Coronary artery (tissue), 2 donors: ENCODE measurements around the gene PERM1.
A peak's percentile ranks its signal among the peaks of the same experiment; 100 is the strongest.

Experiments used
- DNase-seq: peaks from one replicate; pipeline ENCODE4 v3.0.0-alpha.2; 2017; ENCODE audit warnings: low spot score
- H3K27ac ChIP-seq, 2 donors: fragments of 200-600 bp; sonication (generic); one replicate each; pipeline ENCODE4 v1.5.1; 2016 to 2019
- H3K4me3 ChIP-seq: fragments of 200-600 bp; sonication (generic); 2 replicates; pipeline ENCODE4 v1.5.1; 2016; ENCODE audit warnings: mild to moderate bottlenecking, moderate library complexity
- TF ChIP-seq, protein P1 (sequence below): fragments of 200-600 bp; sonication (generic); IDR thresholded peaks from one replicate; pipeline ENCODE4 v1.5.1; 2019; ENCODE audit warnings: antibody characterized with exemption

PERM1 gene

DNA sequence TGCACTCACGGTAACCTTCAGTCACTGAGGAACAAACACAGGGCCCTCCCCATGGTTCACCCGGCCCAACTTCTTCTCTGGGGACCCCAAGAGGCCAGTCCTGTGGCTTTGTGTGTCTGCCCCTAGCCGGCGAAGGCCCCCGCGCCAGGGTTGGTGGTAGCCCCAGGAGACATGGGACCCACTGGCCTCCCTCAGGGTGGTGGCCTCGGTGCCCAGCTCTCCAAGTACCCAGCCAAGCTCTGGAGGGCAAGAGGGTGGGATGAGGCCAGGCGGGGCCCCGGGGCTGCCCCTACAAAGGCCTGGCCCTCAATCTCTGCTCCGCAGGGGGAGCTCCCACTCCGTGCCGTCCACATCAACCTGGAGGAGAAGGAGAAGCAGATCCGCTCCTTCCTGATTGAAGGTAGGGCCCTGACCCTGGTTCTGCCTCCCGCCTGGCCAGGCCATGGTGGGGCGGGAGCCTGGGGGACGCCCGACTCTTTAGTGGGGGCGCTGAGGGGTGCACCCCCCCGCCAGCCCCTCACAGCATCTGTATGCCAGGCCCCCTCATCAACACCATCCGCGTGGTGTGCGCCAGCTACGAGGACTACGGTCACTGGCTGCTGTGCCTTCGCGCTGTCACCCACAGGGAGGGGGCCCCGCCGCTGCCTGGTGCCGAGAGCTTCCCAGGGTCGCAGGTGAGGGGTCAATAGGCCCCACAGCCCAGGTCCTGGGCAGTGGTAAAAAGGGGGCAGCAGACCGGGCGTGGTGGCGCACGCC lies 10.0 kb downstream of the PERM1 start:
- TF ChIP-seq, protein P1, sequence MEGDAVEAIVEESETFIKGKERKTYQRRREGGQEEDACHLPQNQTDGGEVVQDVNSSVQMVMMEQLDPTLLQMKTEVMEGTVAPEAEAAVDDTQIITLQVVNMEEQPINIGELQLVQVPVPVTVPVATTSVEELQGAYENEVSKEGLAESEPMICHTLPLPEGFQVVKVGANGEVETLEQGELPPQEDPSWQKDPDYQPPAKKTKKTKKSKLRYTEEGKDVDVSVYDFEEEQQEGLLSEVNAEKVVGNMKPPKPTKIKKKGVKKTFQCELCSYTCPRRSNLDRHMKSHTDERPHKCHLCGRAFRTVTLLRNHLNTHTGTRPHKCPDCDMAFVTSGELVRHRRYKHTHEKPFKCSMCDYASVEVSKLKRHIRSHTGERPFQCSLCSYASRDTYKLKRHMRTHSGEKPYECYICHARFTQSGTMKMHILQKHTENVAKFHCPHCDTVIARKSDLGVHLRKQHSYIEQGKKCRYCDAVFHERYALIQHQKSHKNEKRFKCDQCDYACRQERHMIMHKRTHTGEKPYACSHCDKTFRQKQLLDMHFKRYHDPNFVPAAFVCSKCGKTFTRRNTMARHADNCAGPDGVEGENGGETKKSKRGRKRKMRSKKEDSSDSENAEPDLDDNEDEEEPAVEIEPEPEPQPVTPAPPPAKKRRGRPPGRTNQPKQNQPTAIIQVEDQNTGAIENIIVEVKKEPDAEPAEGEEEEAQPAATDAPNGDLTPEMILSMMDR: no peak
- no peak for DNase-seq
- Histone ChIP-seq H3K4me3 (no peak overlapping the region), H3K27ac (no peak overlapping the region)

DNA sequence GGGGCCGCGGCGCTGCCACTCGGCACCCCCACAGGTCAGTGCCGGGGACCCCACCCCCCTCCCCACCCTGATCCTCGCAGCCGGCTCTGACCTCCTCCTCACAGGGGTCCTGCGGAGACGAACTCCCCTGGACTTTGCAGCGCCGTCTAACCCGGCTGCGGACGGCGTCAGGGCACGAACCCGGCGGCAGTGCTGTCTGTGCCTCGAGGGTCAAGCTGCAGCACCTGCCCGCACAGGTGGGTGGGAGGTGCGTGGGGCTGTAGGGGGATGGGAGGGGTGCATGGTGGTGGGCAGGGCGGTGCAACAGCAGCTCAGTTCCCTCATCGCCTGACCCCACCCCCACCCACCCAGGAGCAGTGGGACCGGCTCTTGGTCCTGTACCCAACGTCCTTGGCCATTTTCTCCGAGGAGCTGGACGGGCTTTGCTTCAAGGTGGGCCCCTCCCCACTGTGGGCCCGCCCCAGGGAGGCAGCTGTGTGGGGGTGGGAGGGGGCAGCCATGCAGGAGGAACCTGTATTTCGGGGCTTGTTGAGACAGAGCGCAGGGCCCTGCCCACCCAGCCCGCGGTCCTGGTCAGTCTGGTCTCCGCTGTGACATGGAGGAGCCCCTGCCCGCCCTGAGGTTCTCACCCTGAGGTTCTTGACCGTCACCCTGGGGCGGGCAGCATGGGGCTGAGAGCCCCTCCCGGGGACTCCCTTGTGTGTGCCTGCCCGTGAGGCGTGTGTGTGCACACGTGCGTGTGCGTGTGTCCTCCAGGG lies 10.7 kb downstream of the PERM1 start:
- no peak overlapping the region for H3K27ac ChIP-seq
- no peak overlapping the region for H3K4me3 ChIP-seq
- no peak for DNase-seq
- TF ChIP-seq, protein P1: no peak

GRCh38 chr1:970242-970972 lies 11.5 kb downstream of the PERM1 start:
- Histone ChIP-seq H3K27ac (no peak overlapping the region), H3K4me3 (no peak overlapping the region)
- TF ChIP-seq, protein P1: no peak
- DNase-seq: no peak

GRCh38 chr1:969260-969855 lies 12.5 kb downstream of the PERM1 start:
- no peak for DNase-seq
- TF ChIP-seq, protein P1: no peak
- Histone ChIP-seq H3K4me3 (no peak overlapping the region), H3K27ac (no peak overlapping the region)

DNA sequence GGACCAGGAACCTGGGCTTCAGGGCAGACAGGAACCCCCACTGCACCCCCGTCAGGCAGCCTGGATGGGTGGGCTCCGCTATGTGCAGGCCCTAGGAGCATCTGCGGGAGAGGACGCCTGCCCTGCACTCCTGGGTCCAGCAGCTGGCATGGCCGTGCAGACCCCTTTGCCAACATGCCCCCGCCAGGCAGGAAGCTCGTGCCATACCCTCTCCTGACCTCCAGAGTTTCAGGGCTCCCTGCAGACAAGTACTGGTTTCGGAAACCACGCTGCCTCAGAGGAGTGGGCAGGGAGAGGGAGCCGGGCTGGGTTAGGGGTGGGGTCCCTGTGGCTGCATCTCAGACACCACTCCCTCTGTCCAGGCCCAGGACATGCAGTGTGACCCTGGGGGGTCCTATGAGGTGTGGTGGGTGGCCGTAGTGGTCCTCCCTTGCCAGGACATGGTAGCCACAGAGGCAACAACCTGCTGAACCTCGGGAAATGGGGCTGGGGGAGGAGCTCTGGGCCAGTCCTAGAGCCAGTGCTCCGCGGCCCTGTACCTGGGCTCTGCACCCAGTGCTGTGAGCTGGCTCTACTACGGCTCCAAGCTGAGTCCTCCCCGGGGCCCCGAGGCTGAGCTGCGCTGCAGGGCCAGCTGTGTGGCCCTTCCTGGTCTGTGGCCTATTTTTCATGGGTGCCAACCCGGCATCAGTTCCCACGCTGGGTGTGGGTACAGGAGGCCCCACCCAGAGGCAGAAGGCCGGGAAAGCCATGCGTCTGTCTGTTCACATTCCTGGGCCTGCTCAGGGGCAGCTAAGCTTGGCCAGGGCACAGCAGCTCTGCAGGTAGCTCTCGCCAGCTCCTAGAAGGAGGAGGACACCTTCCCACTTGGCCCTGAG lies 14.2 kb downstream of the PERM1 start:
- TF ChIP-seq, protein P1: no peak
- Histone ChIP-seq H3K27ac (no peak overlapping the region), H3K4me3 (no peak overlapping the region)
- no peak for DNase-seq

DNA sequence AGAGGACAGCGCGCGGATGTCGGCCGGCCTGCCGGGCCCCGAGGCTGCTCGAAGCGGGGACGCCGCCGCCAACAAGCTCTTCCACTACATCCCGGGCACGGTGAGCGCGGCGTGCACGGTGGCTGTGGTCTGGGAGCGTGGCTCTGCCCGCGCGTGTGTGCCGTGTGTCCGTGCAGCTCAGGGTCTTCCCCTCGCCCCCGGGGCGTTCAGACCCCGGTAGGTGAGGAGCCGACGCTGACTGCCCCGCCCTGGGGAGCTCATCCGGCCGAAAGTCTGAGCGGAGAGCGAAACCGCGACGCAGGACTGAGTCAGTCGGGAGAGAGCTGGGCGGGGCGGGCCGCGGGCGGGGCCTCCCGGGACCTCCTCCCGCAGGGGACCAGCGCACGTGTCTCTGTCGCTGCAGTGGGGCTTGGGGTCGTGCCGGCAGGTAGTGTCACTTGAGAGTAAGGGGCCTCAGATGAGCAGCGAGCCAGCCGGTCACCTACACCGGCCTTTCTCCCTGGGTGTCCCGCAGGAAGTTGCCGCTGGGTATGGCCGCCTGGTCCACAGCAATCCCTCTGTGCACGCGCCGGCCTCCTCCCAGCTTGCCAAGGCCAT lies 15.1 kb downstream of the PERM1 start:
- peak overlapping the region in 1 of 2 donors; percentile 79 for H3K27ac ChIP-seq

More for the DNA sequence above, 15.1 kb downstream of the PERM1 start:
- DNase-seq: no peak
- peak overlapping the region; percentile 96 for H3K4me3 ChIP-seq
- TF ChIP-seq, protein P1: no peak
